HepG2 (cell line): ENCODE data around the gene TMED5. TPM values are rescaled to one million over a fixed set of nuclear protein-coding genes. Genes with fewer than 3 reads are reported as not detected.

Source experiments
- ATAC-seq: fragments of 200-7000 bp; cut with Tn5 transposase; 3 replicates; pipeline ENCODE4 v1.9.1; 2020; ENCODE audit warnings: mild to moderate bottlenecking, moderate library complexity
- BruUV-seq: library from RNA; stranded (reverse); fragments of 400-500 nt; replicated peaks from 2 replicates; lab custom pipeline; 2021; lab: Mats Ljungman, UMichigan
- CTCF ChIA-PET: fragments of 300-600 bp; formaldehyde crosslinking; extraction: SDS; loops from one replicate; lab custom pipeline; 2021; ENCODE audit warnings: low total read pairs, inconsistent platforms, low intra/inter-chr PET ratio; lab: Yijun Ruan, JAX
- POLR2A ChIA-PET: fragments of 350-600 bp; sonication (Branson Sonifier 250); formaldehyde crosslinking; loops from one replicate; lab custom pipeline; 2020; ENCODE audit warnings: antibody characterized with exemption, inconsistent platforms; lab: Yijun Ruan, JAX
- DNase-seq: peaks from one replicate; pipeline ENCODE4 v3.0.0-alpha.2; 2015; ENCODE audit warnings: low spot score
- FAIRE-seq: peaks from 3 replicates; lab custom pipeline; 2011; peaks lifted over from hg19 to GRCh38; lab: Jason Lieb, UNC
- H2AFZ ChIP-seq: one replicate; pipeline ENCODE4 v1.6.1; 2011; ENCODE audit warnings: low read length, inconsistent platforms
- H3K27ac ChIP-seq: fragments of 300-600 bp; 3 replicates; pipeline ENCODE4 v1.8.0; 2011; ENCODE audit warnings: mixed run types, mild to moderate bottlenecking, mixed read lengths, low read length, inconsistent platforms; ENCODE audit not compliant: insufficient read depth; ENCODE audit errors: extremely low read length
- H3K27me3 ChIP-seq, 2 experiments: fragments of 200-600 bp in 1 of 2; 2 replicates in 1 of 2; 3 replicates in 1 of 2; pipeline versions ENCODE4 v1.6.0 to v1.8.0; 2011; ENCODE audit warnings: low read length in 2 of 2, mild to moderate bottlenecking in 2 of 2, moderate library complexity in 2 of 2, inconsistent platforms in 1 of 2; ENCODE audit not compliant: insufficient read depth in 2 of 2, control insufficient read depth in 1 of 2
- H3K36me3 ChIP-seq, 2 experiments: fragments of 200-600 bp in 1 of 2; replicated peaks in 1 of 2; 2 replicates in 1 of 2; 3 replicates in 1 of 2; pipeline versions ENCODE4 v1.5.1 to v1.8.0; 2011; ENCODE audit warnings: low read length in 2 of 2, inconsistent platforms in 1 of 2; ENCODE audit not compliant: insufficient read depth in 2 of 2, control insufficient read depth in 1 of 2
- H3K4me1 ChIP-seq: 2 replicates; pipeline ENCODE4 v1.5.1; 2012; ENCODE audit warnings: low read length, inconsistent platforms; ENCODE audit not compliant: insufficient read depth
- H3K4me2 ChIP-seq: 2 replicates; pipeline ENCODE4 v1.6.0; 2011; ENCODE audit warnings: low read depth, low read length, inconsistent platforms
- H3K4me3 ChIP-seq, 3 experiments: fragments of 200-600 bp in 1 of 3; sonication (generic), shearing (Covaris generic) in 1 of 3; replicated peaks in 1 of 3; 2 replicates each; pipeline ENCODE4 v1.5.1; 2011 to 2016; ENCODE audit warnings: low read length in 3 of 3, inconsistent platforms in 2 of 3, low read depth in 2 of 3, mild to moderate bottlenecking in 2 of 3, control low read depth in 1 of 3, mixed read lengths in 1 of 3; ENCODE audit not compliant: insufficient read depth in 1 of 3
- H3K79me2 ChIP-seq: one replicate; pipeline ENCODE4 v1.6.1; 2011; ENCODE audit warnings: low read length, inconsistent platforms; ENCODE audit not compliant: insufficient read depth
- H3K9ac ChIP-seq: 2 replicates; pipeline ENCODE4 v1.6.0; 2011; ENCODE audit warnings: mild to moderate bottlenecking, low read depth, low read length, inconsistent platforms; ENCODE audit not compliant: insufficient read depth
- H3K9me3 ChIP-seq: 2 replicates; pipeline ENCODE4 v1.5.1; 2012; ENCODE audit warnings: mild to moderate bottlenecking, low read length
- H4K20me1 ChIP-seq: 2 replicates; pipeline ENCODE4 v1.6.0; 2011; ENCODE audit warnings: inconsistent platforms, mild to moderate bottlenecking, low read length, moderate library complexity; ENCODE audit not compliant: insufficient read depth
- DNMT3B ChIP-seq: conservative IDR thresholded peaks from 2 replicates; pipeline ENCODE4 v1.6.1; 2016; ENCODE audit warnings: missing biosample characterization, control low read depth
- EZH2 ChIP-seq: conservative IDR thresholded peaks from 2 replicates; pipeline ENCODE4 v1.6.1; 2012; ENCODE audit warnings: mild to moderate bottlenecking, low read depth, low read length, moderate library complexity
- HDAC1 ChIP-seq: sonication (generic); formaldehyde crosslinking; IDR thresholded peaks from 2 replicates; pipeline ENCODE4 v1.5.1; 2020; ENCODE audit warnings: mild to moderate bottlenecking, missing genetic modification reagents
- KDM1A ChIP-seq: IDR thresholded peaks from 2 replicates; pipeline ENCODE4 v1.6.1; 2016; ENCODE audit warnings: missing compliant biosample characterization
- NCOR1 ChIP-seq: fragments of 200-600 bp; sonication (generic); IDR thresholded peaks from 2 replicates; pipeline ENCODE4 v1.7.0; 2017; ENCODE audit warnings: antibody characterized with exemption, low read length, borderline replicate concordance
- PAF1 ChIP-seq: IDR thresholded peaks from 2 replicates; pipeline ENCODE4 v1.6.1; 2016; ENCODE audit warnings: missing genetic modification reagents, missing compliant biosample characterization
- SMC3 ChIP-seq: IDR thresholded peaks from 2 replicates; pipeline ENCODE4 v1.6.1; 2011; ENCODE audit warnings: low read length, improper control_type of control experiment
- SP1 ChIP-seq, 2 experiments: fragments of 450-650 bp in 1 of 2; sonication (generic) in 1 of 2; formaldehyde crosslinking in 1 of 2; IDR thresholded peaks; 2 replicates each; pipeline versions ENCODE4 v1.4.0 to v1.6.1; 2016 to 2020; ENCODE audit warnings: missing genetic modification reagents in 1 of 2
- SP5 ChIP-seq: IDR thresholded peaks from 2 replicates; pipeline ENCODE4 v1.6.1; 2016; ENCODE audit warnings: low read depth, borderline replicate concordance
- ZNF33A ChIP-seq: sonication (generic); formaldehyde crosslinking; IDR thresholded peaks from 2 replicates; pipeline ENCODE4 v1.5.1; 2020; ENCODE audit warnings: missing genetic modification reagents, mild to moderate bottlenecking, moderate library complexity, borderline replicate concordance
- ZNF34 ChIP-seq: sonication (generic); formaldehyde crosslinking; IDR thresholded peaks from 2 replicates; pipeline ENCODE4 v1.4.0; 2020; ENCODE audit warnings: mild to moderate bottlenecking, missing genetic modification reagents, borderline replicate concordance
- ZNF350 ChIP-seq: sonication (generic); formaldehyde crosslinking; IDR thresholded peaks from 2 replicates; pipeline ENCODE4 v1.4.0; 2020; ENCODE audit warnings: mild to moderate bottlenecking, low read depth, missing genetic modification reagents, borderline replicate concordance
- ZNF432 ChIP-seq: sonication (generic); formaldehyde crosslinking; IDR thresholded peaks from 2 replicates; pipeline ENCODE4 v1.5.0; 2020; ENCODE audit warnings: missing genetic modification reagents, mild to moderate bottlenecking, borderline replicate concordance
- ZNF512B ChIP-seq: sonication (generic); formaldehyde crosslinking; IDR thresholded peaks from 2 replicates; pipeline ENCODE4 v1.5.1; 2020; ENCODE audit warnings: missing genetic modification reagents, mild to moderate bottlenecking, borderline replicate concordance
- ZNF549 ChIP-seq: sonication (generic); formaldehyde crosslinking; IDR thresholded peaks from 2 replicates; pipeline ENCODE4 v1.5.0; 2020; ENCODE audit warnings: missing genetic modification reagents
- ZNF619 ChIP-seq: sonication (generic); formaldehyde crosslinking; IDR thresholded peaks from 2 replicates; pipeline ENCODE4 v1.4.0; 2020; ENCODE audit warnings: mild to moderate bottlenecking, missing genetic modification reagents
- ZNF747 ChIP-seq: sonication (generic); formaldehyde crosslinking; IDR thresholded peaks from 2 replicates; pipeline ENCODE4 v1.8.1; 2023; ENCODE audit warnings: missing genetic modification reagents, mild to moderate bottlenecking, borderline replicate concordance
- WGBS: methylation state at CpG from one replicate; pipeline ENCODE4 v1.1.6; 2017; ENCODE audit warnings: low lambda C conversion rate; 5-methylcytosine and 5-hydroxymethylcytosine counted together
- in situ Hi-C: cut with HindIII; loops from 2 replicates; pipeline ENCODE4 v1.10.0; 2017; ENCODE audit warnings: low pct_unique_long_range_greater_than_20kb; ENCODE audit not compliant: extremely low pct_ligation_motif_present
- intact Hi-C: fragments of 100-400 bp; cut with micrococcal nuclease; formaldehyde crosslinking; loops from one replicate; pipeline ENCODE4 v1.10.0; 2022; ENCODE audit not compliant: unreplicated experiment
- polyA plus RNA-seq, 8 experiments: library from polyadenylated mRNA; depleted of rRNA in 3 of 8; stranded (reverse) in 7 of 8; unstranded in 1 of 8; fragments of >200 nt; fragmentation: Illumina TruSeq in 4 of 8; extraction: Trizol in 4 of 8; gene quantifications; 2 replicates each; pipeline versions ENCODE4 v1.2.1 to v1.2.3, GENCODE V29; 2011 to 2016; ENCODE audit warnings: low read depth in 4 of 8, missing spikeins in 1 of 8, mixed read lengths in 1 of 8; ENCODE audit not compliant: insufficient read depth in 1 of 8
- total RNA-seq, 5 experiments: library from RNA; depleted of rRNA; stranded (reverse); fragments of >200 nt; fragmentation: Illumina TruSeq; extraction: Trizol; gene quantifications; 2 replicates each; pipeline ENCODE4 v1.2.3, GENCODE V29; 2016; ENCODE audit warnings: low read depth in 1 of 5
- TF ChIP-seq, protein P1 (sequence below): sonication (generic); formaldehyde crosslinking; IDR thresholded peaks from 2 replicates; pipeline ENCODE4 v1.8.1; 2023; ENCODE audit warnings: mild to moderate bottlenecking, missing genetic modification reagents

TMED5 gene
- total and polyA plus RNA-seq, 2 of the 13 experiments (the other 11 are each of a cell fraction or from before 2014, with no cell fraction given) = 58.1 to 99.0 TPM

GRCh38 chr1:93142161-93142560 lies 38.1 kb downstream of the TMED5 start:
- Histone ChIP-seq H3K36me3 (peaks cover 2 to 24% of the 10 kb centered on the region in 2 experiments; a peak in 1 of 5 replicates), H3K4me2 (no peak overlapping the region), H3K4me3 (no peak overlapping the region), H2AFZ (no peak overlapping the region), H3K79me2 (no peaks in the 10 kb centered on the region), H3K9me3 (no peaks in the 10 kb centered on the region), H3K27me3 (no peaks in the 10 kb centered on the region), H3K27ac (no peak overlapping the region), H3K9ac (no peak overlapping the region), H3K4me1 (no peaks in the 10 kb centered on the region), H4K20me1 (no peaks in the 10 kb centered on the region)
- TF ChIP-seq ZNF33A (CRISPR knock-in tag) (no peak), ZNF549 (CRISPR knock-in tag) (no peak), ZNF350 (CRISPR knock-in tag) (no peak), EZH2 (no peak), SP1 (IDR thresholded peaks at IDR 0.05) (no peak), SP1 (CRISPR knock-in tag; IDR thresholded peaks at IDR 0.05) (no peak), NCOR1 (no peak)
- TF ChIP-seq, protein P1, sequence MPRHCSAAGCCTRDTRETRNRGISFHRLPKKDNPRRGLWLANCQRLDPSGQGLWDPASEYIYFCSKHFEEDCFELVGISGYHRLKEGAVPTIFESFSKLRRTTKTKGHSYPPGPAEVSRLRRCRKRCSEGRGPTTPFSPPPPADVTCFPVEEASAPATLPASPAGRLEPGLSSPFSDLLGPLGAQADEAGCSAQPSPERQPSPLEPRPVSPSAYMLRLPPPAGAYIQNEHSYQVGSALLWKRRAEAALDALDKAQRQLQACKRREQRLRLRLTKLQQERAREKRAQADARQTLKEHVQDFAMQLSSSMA (CRISPR knock-in tag) = no peak
- no TSS peak for BruUV-seq
- WGBS = 97% methylated on average over 2 of the region's 2 CpGs
- ATAC-seq (no peak), DNase-seq (no peak), FAIRE-seq (no peak)
- intact Hi-C loops = no loop called here
- POLR2A ChIA-PET = no interaction called here
- in situ Hi-C loops = no loop called here
- CTCF ChIA-PET = no interaction called here

DNA sequence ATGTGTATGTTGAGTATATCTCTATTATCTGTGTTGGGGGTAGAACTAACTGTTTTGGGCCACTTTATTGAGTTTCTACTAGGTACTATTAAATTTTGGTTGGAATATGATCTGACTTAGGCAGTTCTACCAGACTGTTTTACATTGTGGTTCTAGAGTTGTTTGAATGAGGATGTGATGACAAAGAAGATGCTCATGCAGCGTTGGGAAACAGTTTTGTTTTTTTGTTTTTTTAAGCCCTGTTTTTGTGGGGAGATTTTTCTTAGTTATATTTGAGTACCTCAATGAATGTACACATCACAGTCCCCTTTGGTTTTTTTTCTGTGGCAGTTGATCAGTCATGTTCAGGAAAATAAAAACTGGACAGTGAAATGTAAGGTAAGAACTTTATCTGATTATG lies 40.1 kb downstream of the TMED5 start:
- no TSS peak for BruUV-seq
- ChIA-PET CTCF (no interaction called here), POLR2A (no interaction called here)
- FAIRE-seq (no peak), ATAC-seq (no peak), DNase-seq (no peak)
- Histone ChIP-seq H3K4me2 (no peak overlapping the region), H4K20me1 (no peaks in the 10 kb centered on the region), H3K27ac (no peak overlapping the region), H3K4me1 (no peaks in the 10 kb centered on the region), H3K36me3 (peaks cover 8 to 43% of the 10 kb centered on the region in 2 experiments; a peak in 4 of 5 replicates), H3K4me3 (no peak overlapping the region), H2AFZ (no peak overlapping the region), H3K79me2 (no peaks in the 10 kb centered on the region), H3K9ac (no peak overlapping the region), H3K27me3 (no peaks in the 10 kb centered on the region), H3K9me3 (no peaks in the 10 kb centered on the region)
- intact Hi-C loops = no loop called here
- in situ Hi-C loops = no loop called here
- 96% methylated on average over 1 of the region's 1 CpG for WGBS
- no peak for TF ChIP-seq ZNF619 (CRISPR knock-in tag)
- no peak for TF ChIP-seq SP5 (CRISPR knock-in tag)
- no peak for TF ChIP-seq ZNF512B
- TF ChIP-seq KDM1A (CRISPR knock-in tag) = no peak
- no peak for TF ChIP-seq HDAC1 (CRISPR knock-in tag)
- TF ChIP-seq DNMT3B (CRISPR knock-in tag) = no peak
- TF ChIP-seq ZNF34 (CRISPR knock-in tag) = no peak
- no peak for TF ChIP-seq ZNF747 (CRISPR knock-in tag)
- no peak for TF ChIP-seq ZNF432 (CRISPR knock-in tag)
- no peak for TF ChIP-seq SMC3
- TF ChIP-seq PAF1 = no peak
